ENCODE data around the gene KRTAP5-8. TPM values are rescaled to one million over a fixed set of nuclear protein-coding genes. Genes with fewer than 3 reads are reported as not detected.

Gene KRTAP5-8
- total RNA-seq, 1 donor from 2014 or later: not detected

DNA sequence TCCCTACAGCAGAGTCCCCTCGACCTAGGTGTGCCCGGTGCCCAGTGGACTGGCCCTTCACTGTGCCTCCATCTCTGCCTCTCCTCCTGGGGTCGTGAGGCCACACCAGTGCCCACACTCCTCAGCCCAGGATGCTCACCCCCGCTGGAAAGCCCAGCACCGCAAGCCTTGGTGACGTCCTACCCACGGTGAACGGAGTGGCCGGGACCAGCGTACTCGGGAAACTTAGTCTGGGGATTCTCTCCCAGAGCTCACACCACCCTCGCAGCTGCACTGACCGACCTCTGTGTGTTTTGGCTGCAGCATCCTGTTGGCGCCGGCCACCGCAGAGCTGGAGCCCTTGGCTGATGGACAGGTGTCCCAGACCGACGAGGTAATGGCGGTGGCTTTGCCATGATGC, 46.3 kb upstream of the KRTAP5-8 start:
- Histone ChIP-seq H3K27me3 (ENCODE audit: low read depth) (no peaks in the 10 kb centered on the region), H3K4me1 (peaks cover 17% of the 10 kb centered on the region), H3K27ac (no peak overlapping the region), H3K9me3 (no peaks in the 10 kb centered on the region), H3K36me3 (peaks cover 87% of the 10 kb centered on the region), H3K4me3 (no peak overlapping the region)
- no peak for DNase-seq
- no peak for ATAC-seq
- TF ChIP-seq, protein P1, sequence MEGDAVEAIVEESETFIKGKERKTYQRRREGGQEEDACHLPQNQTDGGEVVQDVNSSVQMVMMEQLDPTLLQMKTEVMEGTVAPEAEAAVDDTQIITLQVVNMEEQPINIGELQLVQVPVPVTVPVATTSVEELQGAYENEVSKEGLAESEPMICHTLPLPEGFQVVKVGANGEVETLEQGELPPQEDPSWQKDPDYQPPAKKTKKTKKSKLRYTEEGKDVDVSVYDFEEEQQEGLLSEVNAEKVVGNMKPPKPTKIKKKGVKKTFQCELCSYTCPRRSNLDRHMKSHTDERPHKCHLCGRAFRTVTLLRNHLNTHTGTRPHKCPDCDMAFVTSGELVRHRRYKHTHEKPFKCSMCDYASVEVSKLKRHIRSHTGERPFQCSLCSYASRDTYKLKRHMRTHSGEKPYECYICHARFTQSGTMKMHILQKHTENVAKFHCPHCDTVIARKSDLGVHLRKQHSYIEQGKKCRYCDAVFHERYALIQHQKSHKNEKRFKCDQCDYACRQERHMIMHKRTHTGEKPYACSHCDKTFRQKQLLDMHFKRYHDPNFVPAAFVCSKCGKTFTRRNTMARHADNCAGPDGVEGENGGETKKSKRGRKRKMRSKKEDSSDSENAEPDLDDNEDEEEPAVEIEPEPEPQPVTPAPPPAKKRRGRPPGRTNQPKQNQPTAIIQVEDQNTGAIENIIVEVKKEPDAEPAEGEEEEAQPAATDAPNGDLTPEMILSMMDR (IDR thresholded peaks at IDR 0.05): no peak
- intact Hi-C loops (cut with DNase I): no loop called here

DNA sequence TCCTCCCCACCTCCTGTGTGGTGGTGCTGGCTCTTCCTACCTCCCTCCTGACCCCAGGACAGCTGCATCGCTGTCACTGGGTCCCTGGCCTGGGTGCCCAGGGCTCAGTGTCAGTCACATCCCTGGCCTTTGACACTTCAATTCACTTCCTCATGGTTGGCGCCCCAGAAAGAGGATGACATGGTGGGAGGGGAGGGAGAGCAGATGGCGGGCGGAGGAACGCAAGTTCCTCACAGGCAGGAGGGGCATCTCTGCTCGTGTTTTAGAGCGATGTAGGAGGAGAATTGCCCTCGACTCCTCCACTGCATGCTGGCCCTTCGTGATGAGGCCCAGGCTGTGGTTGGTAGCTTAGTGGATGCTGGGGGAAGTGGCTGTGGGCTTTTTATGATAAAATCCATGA, 45.9 kb upstream of the KRTAP5-8 start:
- ATAC-seq: no peak
- Histone ChIP-seq H3K27ac (no peak overlapping the region), H3K27me3 (ENCODE audit: low read depth) (no peaks in the 10 kb centered on the region), H3K4me3 (no peak overlapping the region), H3K4me1 (peaks cover 17% of the 10 kb centered on the region), H3K9me3 (no peaks in the 10 kb centered on the region), H3K36me3 (peaks cover 87% of the 10 kb centered on the region)
- TF ChIP-seq, protein P1 (IDR thresholded peaks at IDR 0.05): no peak
- no peak for DNase-seq
- intact Hi-C loops (cut with DNase I): no loop called here

DNA sequence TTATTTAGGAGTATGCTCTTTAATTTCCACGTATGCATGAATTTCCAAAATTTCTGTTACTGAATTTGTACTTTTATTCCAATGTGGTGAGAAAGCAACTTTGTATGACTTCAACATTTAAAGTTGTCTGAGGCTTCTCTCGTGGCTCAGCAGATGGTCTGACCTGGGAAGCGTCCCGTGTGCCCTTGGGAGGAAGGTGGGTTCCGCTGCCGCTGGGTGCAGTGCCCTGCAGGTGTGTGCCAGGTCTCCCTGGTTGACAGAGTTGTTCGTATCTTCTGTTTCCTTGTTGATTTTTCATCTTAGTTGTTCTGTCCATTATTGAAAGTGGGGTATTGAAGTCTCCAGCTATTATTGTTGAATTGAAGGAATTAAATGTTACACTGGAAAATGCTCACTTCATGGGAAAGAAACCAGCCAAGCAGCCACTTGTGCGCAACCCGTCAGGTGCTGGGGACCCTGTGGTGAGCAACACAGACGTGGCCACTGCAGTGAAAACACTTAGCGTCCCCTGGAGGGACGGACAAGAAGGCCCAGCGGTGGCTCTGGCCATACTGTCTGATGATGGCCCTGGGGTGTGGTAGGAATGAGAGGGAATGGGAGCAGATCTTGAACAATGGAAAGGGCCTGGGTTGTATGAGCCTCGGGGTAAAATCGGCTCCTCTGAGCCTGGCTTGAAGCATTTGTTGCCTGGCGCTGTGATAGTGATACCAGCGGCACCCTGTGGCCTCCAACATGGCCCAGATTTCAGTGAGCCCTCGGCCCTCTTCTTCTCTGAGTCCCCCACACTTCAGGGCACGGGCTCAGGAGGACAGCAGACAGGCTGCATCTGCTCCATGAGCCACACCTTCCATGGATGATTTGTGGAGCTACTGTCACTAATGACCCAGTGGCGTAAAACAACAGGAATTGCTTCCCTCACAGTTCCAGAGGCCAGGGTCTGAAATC, 42.3 kb upstream of the KRTAP5-8 start:
- H3K4me1 ChIP-seq: no peaks in the 10 kb centered on the region
- H3K36me3 ChIP-seq: peaks cover 100% of the 10 kb centered on the region
- H3K4me3 ChIP-seq: no peak overlapping the region
- no peaks in the 10 kb centered on the region for H3K9me3 ChIP-seq
- TF ChIP-seq, protein P1 (IDR thresholded peaks at IDR 0.05): no peak
- H3K27me3 ChIP-seq (ENCODE audit: low read depth): no peaks in the 10 kb centered on the region
- no peak for ATAC-seq
- DNase-seq: no peak
- intact Hi-C loops (cut with DNase I): no loop called here
- H3K27ac ChIP-seq: no peak overlapping the region

DNA sequence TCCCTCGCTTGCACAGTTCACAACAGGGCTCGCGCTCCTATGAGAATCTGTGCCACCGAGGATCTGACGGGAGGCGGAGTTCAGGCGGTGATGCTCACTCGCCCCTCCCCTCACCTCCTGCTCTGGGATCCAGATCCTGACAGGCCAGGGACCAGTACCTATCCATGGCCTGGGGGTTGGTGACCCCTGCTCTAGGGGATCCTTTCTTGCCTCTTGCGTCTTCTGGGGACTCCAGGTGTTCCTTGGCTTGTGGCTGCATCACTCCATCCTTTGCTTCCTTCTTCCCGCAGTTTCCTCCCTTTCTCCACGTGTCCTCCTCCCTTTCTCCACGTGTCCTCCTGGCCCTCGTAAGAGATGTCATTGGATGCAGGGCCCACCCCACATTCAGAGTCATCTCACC, 41.4 kb upstream of the KRTAP5-8 start:
- Histone ChIP-seq H3K27ac (no peak overlapping the region), H3K4me3 (no peak overlapping the region), H3K9me3 (no peaks in the 10 kb centered on the region), H3K4me1 (no peaks in the 10 kb centered on the region), H3K36me3 (peaks cover 100% of the 10 kb centered on the region), H3K27me3 (ENCODE audit: low read depth) (no peaks in the 10 kb centered on the region)
- DNase-seq: no peak
- no peak for ATAC-seq
- TF ChIP-seq, protein P1 (IDR thresholded peaks at IDR 0.05): no peak
- intact Hi-C loops (cut with DNase I): no loop called here

DNA sequence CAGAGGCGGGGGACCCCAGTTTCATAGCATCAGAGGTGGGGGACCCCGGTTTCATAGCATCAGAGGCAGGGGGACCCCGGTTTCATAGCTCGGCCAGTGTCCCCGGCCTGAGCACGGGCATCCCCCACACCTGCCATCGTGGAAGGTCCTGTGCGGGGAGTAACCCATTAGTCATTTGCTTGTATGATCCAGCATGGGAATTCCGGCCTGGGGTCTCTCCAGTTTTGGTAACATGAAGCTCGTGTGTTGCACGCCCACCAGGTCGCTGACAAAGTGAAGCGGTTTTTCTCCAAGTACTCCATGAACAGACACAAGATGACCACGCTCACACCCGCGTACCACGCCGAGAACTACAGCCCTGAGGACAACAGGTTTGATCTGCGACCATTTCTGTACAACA, 39.7 kb upstream of the KRTAP5-8 start:
- no peak overlapping the region for H3K27ac ChIP-seq
- no peaks in the 10 kb centered on the region for H3K4me1 ChIP-seq
- H3K4me3 ChIP-seq: no peak overlapping the region
- TF ChIP-seq, protein P1 (IDR thresholded peaks at IDR 0.05): no peak
- ATAC-seq: no peak
- no peak for DNase-seq
- H3K9me3 ChIP-seq: no peaks in the 10 kb centered on the region
- no peaks in the 10 kb centered on the region for H3K27me3 ChIP-seq (ENCODE audit: low read depth)
- intact Hi-C loops (cut with DNase I): no loop called here
- peaks cover 90% of the 10 kb centered on the region for H3K36me3 ChIP-seq
